ENCODE results near the gene TRIP13. TPM values are rescaled to one million over a fixed set of nuclear protein-coding genes. Genes with fewer than 3 reads are reported as not detected.
"Not testable (repeated sequence)": the region's sequence is repeated elsewhere in the genome, so short reads cannot be mapped to it uniquely, and the experiment has no call there.

Gene TRIP13
- total RNA-seq: 10 to 100 TPM; 21.9 to 32.4 TPM
- 31.7 TPM for polyA plus RNA-seq (2013, experiment 1 of 2)
- polyA plus RNA-seq (2013, experiment 2 of 2): 31.8 TPM
- long read RNA-seq, experiment 1, transcript TRIP13-201 (13 exons, 2,672 nt): major isoform, 12 of 21 reads
- long read RNA-seq, experiment 1, partial matches to known transcripts: 2 of 21 reads
- long read RNA-seq, experiment 1, other reads (novel, unspliced or antisense): 7 of 21 reads
- long read RNA-seq, experiment 2, transcript TRIP13-201 (13 exons, 2,672 nt): major isoform, 60 of 77 reads
- long read RNA-seq, experiment 2, partial matches to known transcripts: 7 of 77 reads
- long read RNA-seq, experiment 2, other reads (novel, unspliced or antisense): 10 of 77 reads
- long read RNA-seq, experiment 3, transcript TRIP13-201 (13 exons, 2,672 nt): major isoform, 131 of 164 reads
- long read RNA-seq, experiment 3, partial matches to known transcripts: 8 of 164 reads
- long read RNA-seq, experiment 3, other reads (novel, unspliced or antisense): 25 of 164 reads
- long read RNA-seq, experiment 4, transcript TRIP13-201 (13 exons, 2,672 nt): major isoform, 10 of 11 reads
- long read RNA-seq, experiment 4, partial matches to known transcripts: 1 of 11 reads
- long read RNA-seq, experiment 4, other reads (novel, unspliced or antisense): 0 of 11 reads

- 0% methylated on average over 2 to 91 of the region's 91 CpGs for WGBS, 2 experiments (ENCODE audit: insufficient coverage in 1 of 2, insufficient read length in 1 of 2)
- H3K36me3 ChIP-seq (ENCODE audit: control insufficient read depth, insufficient read depth, low read length): peaks cover 61% of the 10 kb centered on the region
- TF ChIP-seq CTCF (conservative IDR thresholded peaks at IDR 0.05): no peak
- H3K4me1 ChIP-seq (ENCODE audit: control insufficient read depth, insufficient read depth, low read length): peaks cover 4% of the 10 kb centered on the region
- H3K27ac ChIP-seq (ENCODE audit: low read depth, low read length): peak within 1 kb of the TSS; percentile 84
- Mint-ChIP-seq H3K27ac (peak within 1 kb of the TSS; percentile 96), H3K36me3 (ENCODE audit: low read depth) (peaks cover 57% of the 10 kb centered on the region), H3K27me3 (ENCODE audit: insufficient read depth) (no peaks in the 10 kb centered on the region), H3K4me1 (peaks cover 14% of the 10 kb centered on the region), H3K4me3 (peak within 1 kb of the TSS; percentile 91), H3K9me3 (no peaks in the 10 kb centered on the region)
- DNase-seq: peak; percentile 92
- peak within 1 kb of the TSS; percentile 93 for H3K4me3 ChIP-seq (ENCODE audit: low read length)
- H3K27me3 ChIP-seq (ENCODE audit: control insufficient read depth, insufficient read depth, low read length, poor library complexity, severe bottlenecking): no peaks in the 10 kb centered on the region
- peak within 1 kb of the TSS; percentile 74 for H3K9ac ChIP-seq (ENCODE audit: extremely low read depth, low read length, poor library complexity, severe bottlenecking)
- no peaks in the 10 kb centered on the region for H3K9me3 ChIP-seq (ENCODE audit: control insufficient read depth, low read length)
Observed at GRCh38 chr5:892394-893136, at the start of gene TRIP13, which contains the start of gene BRD9. TSS of gene TRIP13 (plus strand) at chr5:892884. CDS start at chr5:892999, 115 bp downstream. TSS of gene BRD9 (minus strand) at chr5:892801. CDS start at chr5:892657, 144 bp downstream.

GRCh38 chr5:843371-843770 is 49.3 kb upstream of the TRIP13 start:
- H3K27me3 ChIP-seq (ENCODE audit: control insufficient read depth, insufficient read depth, low read length, poor library complexity, severe bottlenecking); H3K27ac Mint-ChIP-seq; H3K36me3 Mint-ChIP-seq (ENCODE audit: low read depth); H3K27ac ChIP-seq (ENCODE audit: low read depth, low read length); H3K4me3 Mint-ChIP-seq; H3K9ac ChIP-seq (ENCODE audit: extremely low read depth, low read length, poor library complexity, severe bottlenecking); DNase-seq; H3K4me3 ChIP-seq (ENCODE audit: low read length); H3K9me3 Mint-ChIP-seq; H3K4me1 Mint-ChIP-seq; H3K27me3 Mint-ChIP-seq (ENCODE audit: insufficient read depth); H3K9me3 ChIP-seq (ENCODE audit: control insufficient read depth, low read length); H3K36me3 ChIP-seq (ENCODE audit: control insufficient read depth, insufficient read depth, low read length); H3K4me1 ChIP-seq (ENCODE audit: control insufficient read depth, insufficient read depth, low read length): not testable (repeated sequence)
- 94% methylated on average over 13 of the region's 26 CpGs; no CpG with 5 or more reads in 1 of the 2 experiments for WGBS, 2 experiments (ENCODE audit: insufficient coverage in 1 of 2, insufficient read length in 1 of 2)

GRCh38 chr5:843926-844325 is 48.8 kb upstream of the TRIP13 start:
- not testable (repeated sequence) for H3K27ac ChIP-seq (ENCODE audit: low read depth, low read length); H3K36me3 ChIP-seq (ENCODE audit: control insufficient read depth, insufficient read depth, low read length); H3K27me3 ChIP-seq (ENCODE audit: control insufficient read depth, insufficient read depth, low read length, poor library complexity, severe bottlenecking); H3K27me3 Mint-ChIP-seq (ENCODE audit: insufficient read depth); H3K4me1 Mint-ChIP-seq; DNase-seq; H3K9me3 ChIP-seq (ENCODE audit: control insufficient read depth, low read length); H3K36me3 Mint-ChIP-seq (ENCODE audit: low read depth); H3K27ac Mint-ChIP-seq; H3K4me1 ChIP-seq (ENCODE audit: control insufficient read depth, insufficient read depth, low read length); H3K9ac ChIP-seq (ENCODE audit: extremely low read depth, low read length, poor library complexity, severe bottlenecking); H3K4me3 Mint-ChIP-seq; H3K9me3 Mint-ChIP-seq; H3K4me3 ChIP-seq (ENCODE audit: low read length)
- WGBS, 2 experiments (ENCODE audit: insufficient coverage in 1 of 2, insufficient read length in 1 of 2): 90 to 100% methylated on average over 3 to 21 of the region's 22 CpGs
- TF ChIP-seq CTCF (conservative IDR thresholded peaks at IDR 0.05): peak; percentile 51

GRCh38 chr5:844426-844825 is 48.3 kb upstream of the TRIP13 start:
- not testable (repeated sequence) for H3K4me3 ChIP-seq (ENCODE audit: low read length); H3K9me3 Mint-ChIP-seq; H3K27ac Mint-ChIP-seq; H3K27me3 ChIP-seq (ENCODE audit: control insufficient read depth, insufficient read depth, low read length, poor library complexity, severe bottlenecking); H3K9ac ChIP-seq (ENCODE audit: extremely low read depth, low read length, poor library complexity, severe bottlenecking); H3K27me3 Mint-ChIP-seq (ENCODE audit: insufficient read depth); H3K4me3 Mint-ChIP-seq; H3K4me1 Mint-ChIP-seq; H3K27ac ChIP-seq (ENCODE audit: low read depth, low read length); H3K4me1 ChIP-seq (ENCODE audit: control insufficient read depth, insufficient read depth, low read length); H3K36me3 ChIP-seq (ENCODE audit: control insufficient read depth, insufficient read depth, low read length); DNase-seq; H3K36me3 Mint-ChIP-seq (ENCODE audit: low read depth); H3K9me3 ChIP-seq (ENCODE audit: control insufficient read depth, low read length)
- 95 to 100% methylated on average over 5 to 14 of the region's 16 CpGs for WGBS, 2 experiments (ENCODE audit: insufficient coverage in 1 of 2, insufficient read length in 1 of 2)

GRCh38 chr5:845031-845675 is 47.5 kb upstream of the TRIP13 start:
- H3K36me3 Mint-ChIP-seq (ENCODE audit: low read depth): not testable (repeated sequence)

More at GRCh38 chr5:845031-845675, 47.5 kb upstream of the TRIP13 start:
- H3K27ac Mint-ChIP-seq; H3K4me3 Mint-ChIP-seq; H3K9ac ChIP-seq (ENCODE audit: extremely low read depth, low read length, poor library complexity, severe bottlenecking); H3K9me3 Mint-ChIP-seq; H3K27me3 Mint-ChIP-seq (ENCODE audit: insufficient read depth); H3K27me3 ChIP-seq (ENCODE audit: control insufficient read depth, insufficient read depth, low read length, poor library complexity, severe bottlenecking); H3K4me3 ChIP-seq (ENCODE audit: low read length); DNase-seq; H3K4me1 ChIP-seq (ENCODE audit: control insufficient read depth, insufficient read depth, low read length); H3K27ac ChIP-seq (ENCODE audit: low read depth, low read length); H3K36me3 ChIP-seq (ENCODE audit: control insufficient read depth, insufficient read depth, low read length); H3K9me3 ChIP-seq (ENCODE audit: control insufficient read depth, low read length); H3K4me1 Mint-ChIP-seq: not testable (repeated sequence)
- WGBS, 2 experiments (ENCODE audit: insufficient coverage in 1 of 2, insufficient read length in 1 of 2): 85 to 92% methylated on average over 5 to 12 of the region's 21 CpGs
